Neural cell (in vitro differentiated cells): ENCODE measurements around the gene LCE2B. TPM values are rescaled to one million over a fixed set of nuclear protein-coding genes. Genes with fewer than 3 reads are reported as not detected.

Experiments used
- H2AFZ ChIP-seq: fragments of 200-600, 300-800 bp; sonication (generic), shearing (Covaris generic); 2 replicates; pipeline ENCODE4 v1.6.0; 2014; ENCODE audit warnings: low read depth, mild to moderate bottlenecking, antibody characterized with exemption, low read length, moderate library complexity
- H3F3A ChIP-seq: fragments of 200-600 bp; shearing (Covaris generic); 2 replicates; pipeline ENCODE4 v1.6.1; 2016; ENCODE audit warnings: mild to moderate bottlenecking, moderate library complexity, mixed read lengths, antibody characterized with exemption, low read length; ENCODE audit not compliant: insufficient read depth, poor library complexity, severe bottlenecking
- H3K27ac ChIP-seq: fragments of 200-600, 300-800 bp; sonication (generic), shearing (Covaris generic); 2 replicates; pipeline ENCODE4 v1.5.1; 2014; ENCODE audit warnings: mild to moderate bottlenecking, low read length, moderate library complexity
- H3K27me3 ChIP-seq: fragments of 300-800, 200-600 bp; sonication (generic), shearing (Covaris generic); 2 replicates; pipeline ENCODE4 v1.6.0; 2014; ENCODE audit warnings: mild to moderate bottlenecking, low read depth, low read length, moderate library complexity; ENCODE audit not compliant: insufficient read depth
- H3K36me3 ChIP-seq: fragments of 300-800, 200-600 bp; sonication (generic), shearing (Covaris generic); 2 replicates; pipeline ENCODE4 v1.5.1; 2014; ENCODE audit warnings: mild to moderate bottlenecking, antibody characterized with exemption, low read length, moderate library complexity; ENCODE audit not compliant: insufficient read depth
- H3K4me2 ChIP-seq: fragments of 300-800, 200-600 bp; sonication (generic), shearing (Covaris generic); 2 replicates; pipeline ENCODE4 v1.6.0; 2014; ENCODE audit warnings: mild to moderate bottlenecking, low read length
- H3K4me3 ChIP-seq: fragments of 300-800, 200-600 bp; sonication (generic), shearing (Covaris generic); 2 replicates; pipeline ENCODE4 v1.5.1; 2014; ENCODE audit warnings: mild to moderate bottlenecking, low read length, moderate library complexity
- H3K79me2 ChIP-seq: fragments of 200-600 bp; shearing (Covaris generic); replicated peaks from 2 replicates; pipeline ENCODE4 v1.6.0; 2014; ENCODE audit warnings: mild to moderate bottlenecking, low read length, moderate library complexity; ENCODE audit not compliant: insufficient read depth
- H3K9ac ChIP-seq: fragments of 300-800, 200-600 bp; sonication (generic), shearing (Covaris generic); 2 replicates; pipeline ENCODE4 v1.6.1; 2016; ENCODE audit warnings: mild to moderate bottlenecking, low read length, mixed read lengths
- H3K9me2 ChIP-seq: fragments of 200-600 bp; shearing (Covaris generic); 2 replicates; pipeline ENCODE4 v1.6.1; 2016; ENCODE audit warnings: mild to moderate bottlenecking, low read length, mixed read lengths; ENCODE audit not compliant: insufficient read depth
- H3K9me3 ChIP-seq: fragments of 200-600, 300-800 bp; sonication (generic), shearing (Covaris generic); 2 replicates; pipeline ENCODE4 v1.6.1; 2016; ENCODE audit warnings: mild to moderate bottlenecking, mixed run types, low read length, moderate library complexity, mixed read lengths
- H4K20me1 ChIP-seq: fragments of 200-600 bp; shearing (Covaris generic); 2 replicates; pipeline ENCODE4 v1.6.1; 2016; ENCODE audit warnings: mild to moderate bottlenecking, mixed run types; ENCODE audit not compliant: insufficient read depth
- EP300 ChIP-seq: fragments of 450-650 bp; conservative IDR thresholded peaks from 2 replicates; pipeline ENCODE4 v1.6.1; 2014; ENCODE audit warnings: antibody characterized with exemption, mild to moderate bottlenecking, moderate library complexity; ENCODE audit not compliant: poor library complexity, severe bottlenecking
- EZH2 ChIP-seq: fragments of 200-600, 300-800 bp; shearing (Covaris generic), sonication (generic); IDR thresholded peaks from 2 replicates; pipeline ENCODE4 v1.6.1; 2014; ENCODE audit warnings: antibody characterized with exemption, low read length, borderline replicate concordance, mild to moderate bottlenecking; ENCODE audit not compliant: insufficient read depth, poor library complexity, severe bottlenecking
- MXI1 ChIP-seq: fragments of 450-650 bp; conservative IDR thresholded peaks from 2 replicates; pipeline ENCODE4 v1.6.1; 2014; ENCODE audit warnings: antibody characterized with exemption, mild to moderate bottlenecking; ENCODE audit not compliant: poor library complexity, severe bottlenecking
- POLR2AphosphoS5 ChIP-seq: IDR thresholded peaks from 2 replicates; pipeline ENCODE4 v1.6.1; 2012
- RAD21 ChIP-seq: fragments of 450-650 bp; conservative IDR thresholded peaks from 2 replicates; pipeline ENCODE4 v1.6.1; 2014; ENCODE audit warnings: antibody characterized with exemption, mild to moderate bottlenecking, moderate library complexity
- SMC3 ChIP-seq: fragments of 450-650 bp; conservative IDR thresholded peaks from 2 replicates; pipeline ENCODE4 v1.6.1; 2014; ENCODE audit warnings: antibody characterized with exemption, mild to moderate bottlenecking, moderate library complexity; ENCODE audit not compliant: poor library complexity
- TAF1 ChIP-seq: IDR thresholded peaks from 2 replicates; pipeline ENCODE4 v1.6.1; 2012; ENCODE audit warnings: low read depth
- polyA plus RNA-seq: library from polyadenylated mRNA; depleted of rRNA; stranded (reverse); fragments of >200 nt; gene quantifications from 2 replicates; pipeline ENCODE4 v1.2.3, GENCODE V29; 2014
- TF ChIP-seq, protein P1 (sequence below): fragments of 450-650 bp; IDR thresholded peaks from 2 replicates; pipeline ENCODE4 v1.5.1; 2014; ENCODE audit warnings: antibody characterized with exemption, mild to moderate bottlenecking, moderate library complexity; ENCODE audit not compliant: poor library complexity, severe bottlenecking
- TF ChIP-seq, protein P2 (sequence below): IDR thresholded peaks from 2 replicates; pipeline ENCODE4 v1.6.1; 2012; ENCODE audit warnings: borderline replicate concordance

Gene LCE2B
- polyA plus RNA-seq, 1 donor from 2014 or later: not detected

DNA sequence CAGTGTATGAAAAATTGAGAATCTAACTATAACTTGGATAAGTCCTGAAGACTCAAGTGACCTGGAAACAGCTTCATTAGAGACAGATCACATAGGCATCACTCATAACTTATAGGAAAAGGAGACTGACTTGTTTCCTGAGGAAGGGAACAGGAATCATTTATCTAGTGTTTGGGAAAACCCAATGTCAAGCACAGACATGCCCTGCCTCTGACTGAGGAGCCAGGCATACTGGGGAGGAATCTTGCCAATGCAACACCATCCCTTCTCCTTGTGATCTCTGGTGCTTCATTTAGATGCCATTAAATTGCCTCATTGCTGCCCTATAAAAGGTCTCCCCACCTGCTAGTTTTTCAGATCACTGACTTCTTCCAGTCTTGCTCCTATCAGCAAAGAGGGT, 32.3 kb downstream of the LCE2B start:
- Histone ChIP-seq H3K9me3 (peaks cover 3% of the 10 kb centered on the region), H3K27ac (no peak overlapping the region), H3K4me3 (no peak overlapping the region), H3K36me3 (no peaks in the 10 kb centered on the region), H2AFZ (no peak overlapping the region), H3K9ac (no peak overlapping the region), H3F3A (no peaks in the 10 kb centered on the region), H3K27me3 (no peaks in the 10 kb centered on the region), H3K4me2 (no peak overlapping the region), H3K79me2 (no peaks in the 10 kb centered on the region), H4K20me1 (no peaks in the 10 kb centered on the region), H3K9me2 (no peaks in the 10 kb centered on the region)
- TF ChIP-seq RAD21 (no peak), POLR2AphosphoS5 (no peak), EP300 (no peak), SMC3 (no peak), EZH2 (no peak), TAF1 (no peak), MXI1 (no peak)
- TF ChIP-seq, protein P1, sequence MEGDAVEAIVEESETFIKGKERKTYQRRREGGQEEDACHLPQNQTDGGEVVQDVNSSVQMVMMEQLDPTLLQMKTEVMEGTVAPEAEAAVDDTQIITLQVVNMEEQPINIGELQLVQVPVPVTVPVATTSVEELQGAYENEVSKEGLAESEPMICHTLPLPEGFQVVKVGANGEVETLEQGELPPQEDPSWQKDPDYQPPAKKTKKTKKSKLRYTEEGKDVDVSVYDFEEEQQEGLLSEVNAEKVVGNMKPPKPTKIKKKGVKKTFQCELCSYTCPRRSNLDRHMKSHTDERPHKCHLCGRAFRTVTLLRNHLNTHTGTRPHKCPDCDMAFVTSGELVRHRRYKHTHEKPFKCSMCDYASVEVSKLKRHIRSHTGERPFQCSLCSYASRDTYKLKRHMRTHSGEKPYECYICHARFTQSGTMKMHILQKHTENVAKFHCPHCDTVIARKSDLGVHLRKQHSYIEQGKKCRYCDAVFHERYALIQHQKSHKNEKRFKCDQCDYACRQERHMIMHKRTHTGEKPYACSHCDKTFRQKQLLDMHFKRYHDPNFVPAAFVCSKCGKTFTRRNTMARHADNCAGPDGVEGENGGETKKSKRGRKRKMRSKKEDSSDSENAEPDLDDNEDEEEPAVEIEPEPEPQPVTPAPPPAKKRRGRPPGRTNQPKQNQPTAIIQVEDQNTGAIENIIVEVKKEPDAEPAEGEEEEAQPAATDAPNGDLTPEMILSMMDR: no peak
- TF ChIP-seq, protein P2, sequence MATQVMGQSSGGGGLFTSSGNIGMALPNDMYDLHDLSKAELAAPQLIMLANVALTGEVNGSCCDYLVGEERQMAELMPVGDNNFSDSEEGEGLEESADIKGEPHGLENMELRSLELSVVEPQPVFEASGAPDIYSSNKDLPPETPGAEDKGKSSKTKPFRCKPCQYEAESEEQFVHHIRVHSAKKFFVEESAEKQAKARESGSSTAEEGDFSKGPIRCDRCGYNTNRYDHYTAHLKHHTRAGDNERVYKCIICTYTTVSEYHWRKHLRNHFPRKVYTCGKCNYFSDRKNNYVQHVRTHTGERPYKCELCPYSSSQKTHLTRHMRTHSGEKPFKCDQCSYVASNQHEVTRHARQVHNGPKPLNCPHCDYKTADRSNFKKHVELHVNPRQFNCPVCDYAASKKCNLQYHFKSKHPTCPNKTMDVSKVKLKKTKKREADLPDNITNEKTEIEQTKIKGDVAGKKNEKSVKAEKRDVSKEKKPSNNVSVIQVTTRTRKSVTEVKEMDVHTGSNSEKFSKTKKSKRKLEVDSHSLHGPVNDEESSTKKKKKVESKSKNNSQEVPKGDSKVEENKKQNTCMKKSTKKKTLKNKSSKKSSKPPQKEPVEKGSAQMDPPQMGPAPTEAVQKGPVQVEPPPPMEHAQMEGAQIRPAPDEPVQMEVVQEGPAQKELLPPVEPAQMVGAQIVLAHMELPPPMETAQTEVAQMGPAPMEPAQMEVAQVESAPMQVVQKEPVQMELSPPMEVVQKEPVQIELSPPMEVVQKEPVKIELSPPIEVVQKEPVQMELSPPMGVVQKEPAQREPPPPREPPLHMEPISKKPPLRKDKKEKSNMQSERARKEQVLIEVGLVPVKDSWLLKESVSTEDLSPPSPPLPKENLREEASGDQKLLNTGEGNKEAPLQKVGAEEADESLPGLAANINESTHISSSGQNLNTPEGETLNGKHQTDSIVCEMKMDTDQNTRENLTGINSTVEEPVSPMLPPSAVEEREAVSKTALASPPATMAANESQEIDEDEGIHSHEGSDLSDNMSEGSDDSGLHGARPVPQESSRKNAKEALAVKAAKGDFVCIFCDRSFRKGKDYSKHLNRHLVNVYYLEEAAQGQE: no peak

DNA sequence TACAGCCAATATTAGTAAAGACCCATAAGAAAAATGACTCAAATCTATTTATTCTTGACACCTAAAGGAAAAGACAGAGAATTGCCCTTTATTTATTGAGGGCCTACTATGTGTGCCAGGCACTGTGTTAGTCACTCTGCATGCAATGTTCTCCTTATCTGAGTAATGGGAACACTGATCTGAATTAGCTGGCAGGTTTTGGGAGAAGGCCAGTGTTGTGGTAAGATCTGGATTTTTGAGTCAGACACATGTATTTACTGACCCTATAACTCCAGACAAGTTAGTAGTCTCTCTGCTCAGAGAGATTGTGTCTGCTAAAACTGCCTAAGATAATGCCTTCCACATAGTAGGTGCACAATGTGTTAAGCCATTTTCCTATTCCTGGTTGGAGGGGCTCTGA, 39.3 kb downstream of the LCE2B start:
- H3K27me3 ChIP-seq: no peaks in the 10 kb centered on the region
- no peak overlapping the region for H3K4me2 ChIP-seq
- no peaks in the 10 kb centered on the region for H3F3A ChIP-seq
- no peak for TF ChIP-seq SMC3
- H3K4me3 ChIP-seq: no peak overlapping the region
- no peak overlapping the region for H2AFZ ChIP-seq
- H3K36me3 ChIP-seq: no peaks in the 10 kb centered on the region
- H3K9ac ChIP-seq: no peak overlapping the region
- H3K79me2 ChIP-seq: no peaks in the 10 kb centered on the region
- no peaks in the 10 kb centered on the region for H4K20me1 ChIP-seq
- H3K9me2 ChIP-seq: no peaks in the 10 kb centered on the region
- no peak overlapping the region for H3K27ac ChIP-seq
- H3K9me3 ChIP-seq: peaks cover 7% of the 10 kb centered on the region

DNA sequence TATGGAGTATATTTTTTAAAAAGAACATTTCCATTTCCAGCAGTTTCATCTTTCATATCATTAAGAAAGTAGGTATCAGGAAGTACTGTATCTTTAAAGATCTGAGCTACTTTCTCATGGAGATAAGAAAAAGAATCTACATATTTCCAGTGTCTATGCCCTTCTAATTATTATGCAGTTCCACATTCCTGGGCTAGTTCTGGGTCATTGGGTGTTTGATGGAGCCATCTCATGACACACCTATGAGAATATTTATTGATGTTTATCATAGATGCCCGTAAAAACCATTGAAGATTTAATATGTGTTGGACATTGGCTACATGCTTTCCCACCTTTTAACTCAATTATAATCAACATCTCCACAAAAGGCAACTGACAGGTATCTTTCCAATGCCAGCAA, 43.1 kb downstream of the LCE2B start:
- no peaks in the 10 kb centered on the region for H3K36me3 ChIP-seq
- no peaks in the 10 kb centered on the region for H3F3A ChIP-seq
- no peaks in the 10 kb centered on the region for H3K9me3 ChIP-seq
- H3K9me2 ChIP-seq: no peaks in the 10 kb centered on the region
- H4K20me1 ChIP-seq: no peaks in the 10 kb centered on the region
- H3K79me2 ChIP-seq: no peaks in the 10 kb centered on the region
- H3K27me3 ChIP-seq: no peaks in the 10 kb centered on the region
- no peak overlapping the region for H3K4me3 ChIP-seq
- TF ChIP-seq SMC3 (no peak), EP300 (no peak), RAD21 (no peak), MXI1 (no peak), POLR2AphosphoS5 (no peak), EZH2 (no peak)
- TF ChIP-seq, protein P1: no peak
- no peak overlapping the region for H2AFZ ChIP-seq
- no peak overlapping the region for H3K9ac ChIP-seq
- H3K4me2 ChIP-seq: no peak overlapping the region
- no peak overlapping the region for H3K27ac ChIP-seq
